Common myeloid progenitor, CD34-positive (primary cell): Measurements from ENCODE around the gene RASAL2.
"Not testable (repeated sequence)": the region's sequence is repeated elsewhere in the genome, so short reads cannot be mapped to it uniquely, and the experiment has no call there.

ENCODE experiments used
- CTCF ChIA-PET: fragments of 350-600 bp; sonication (Branson Sonifier 250); formaldehyde crosslinking; loops from one replicate; lab custom pipeline; 2021; ENCODE audit warnings: antibody characterized with exemption; lab: Charles Lee
- POLR2A ChIA-PET: fragments of 350-600 bp; sonication (Branson Sonifier 250); formaldehyde crosslinking; loops from one replicate; lab custom pipeline; 2021; ENCODE audit warnings: antibody characterized with exemption; lab: Charles Lee
- DNase-seq, 3 donors: peaks; one replicate each; pipeline versions ENCODE4 v3.0.0 to v3.0.0-alpha.2; 2013
- H3K27ac ChIP-seq, 2 experiments: 1 replicate in 1 of 2; 2 replicates in 1 of 2; pipeline ENCODE4 v1.7.0; 2013; ENCODE audit warnings: inconsistent platforms in 2 of 2, low read length in 2 of 2, mild to moderate bottlenecking in 2 of 2, low read depth in 1 of 2, moderate library complexity in 1 of 2; ENCODE audit not compliant: severe bottlenecking in 2 of 2, insufficient read depth in 1 of 2, poor library complexity in 1 of 2
- H3K27me3 ChIP-seq, 5 experiments: replicated peaks in 2 of 5; 1 replicate in 3 of 5; 2 replicates in 2 of 5; pipeline versions ENCODE4 v1.6.1 to v1.7.0; 2013; ENCODE audit warnings: low read length in 4 of 5, mild to moderate bottlenecking in 2 of 5, moderate library complexity in 2 of 5, inconsistent platforms in 1 of 5; ENCODE audit not compliant: insufficient read depth in 5 of 5, control insufficient read depth in 4 of 5
- H3K36me3 ChIP-seq, 4 experiments: 1 replicate in 2 of 4; 2 replicates in 2 of 4; pipeline versions ENCODE4 v1.6.1 to v1.7.0; 2013; ENCODE audit warnings: low read length in 3 of 4, control low read depth in 1 of 4, mild to moderate bottlenecking in 1 of 4; ENCODE audit not compliant: control insufficient read depth in 4 of 4, insufficient read depth in 4 of 4
- H3K4me1 ChIP-seq, 4 experiments: 1 replicate in 3 of 4; 2 replicates in 1 of 4; pipeline versions ENCODE4 v1.6.1 to v1.7.1; 2013; ENCODE audit warnings: low read length in 3 of 4, mild to moderate bottlenecking in 3 of 4, control low read depth in 1 of 4, inconsistent platforms in 1 of 4, moderate library complexity in 1 of 4; ENCODE audit not compliant: control insufficient read depth in 4 of 4, insufficient read depth in 4 of 4; ENCODE audit errors: control extremely low read depth in 1 of 4
- H3K4me3 ChIP-seq, 7 experiments: 1 replicate in 4 of 7; 2 replicates in 3 of 7; pipeline versions ENCODE4 v1.5.1 to v1.7.0; 2013; ENCODE audit warnings: mild to moderate bottlenecking in 7 of 7, low read length in 6 of 7, moderate library complexity in 6 of 7, inconsistent platforms in 2 of 7, low read depth in 2 of 7, control low read depth in 1 of 7; ENCODE audit not compliant: insufficient read depth in 4 of 7, control insufficient read depth in 1 of 7; ENCODE audit errors: extremely low read depth in 1 of 7
- H3K9me3 ChIP-seq, 5 experiments: 1 replicate in 4 of 5; 2 replicates in 1 of 5; pipeline versions ENCODE4 v1.6.1 to v1.7.1; 2013; ENCODE audit warnings: low read length in 4 of 5, mild to moderate bottlenecking in 2 of 5, inconsistent platforms in 1 of 5, low read depth in 1 of 5, moderate library complexity in 1 of 5; ENCODE audit not compliant: control insufficient read depth in 4 of 5, insufficient read depth in 2 of 5; ENCODE audit errors: control extremely low read depth in 1 of 5
- WGBS: methylation state at CpG from one replicate; pipeline ENCODE4 v1.1.5; 2013; ENCODE audit not compliant: insufficient coverage; 5-methylcytosine and 5-hydroxymethylcytosine counted together

RASAL2 gene

GRCh38 chr1:178503316-178503715, 409.4 kb downstream of the RASAL2 start:
- H3K4me3 ChIP-seq, H3K27ac ChIP-seq, H3K9me3 ChIP-seq, H3K36me3 ChIP-seq, POLR2A ChIA-PET, DNase-seq, H3K4me1 ChIP-seq, H3K27me3 ChIP-seq: not testable (repeated sequence)
- CTCF ChIA-PET, result interaction anchor here (1.4 to 2.5 kb wide), 2 partner anchors 9 to 193 kb away, joined by 5 to 8 read pairs; no protein-coding TSS in a partner anchor
- 96% methylated on average over 12 of the region's 14 CpGs for WGBS

GRCh38 chr1:178503849-178504248, 409.9 kb downstream of the RASAL2 start:
- Histone ChIP-seq H3K4me3 (no peak overlapping the region), H3K4me1 (peaks cover 0 to 6% (median 0%) of the 10 kb centered on the region in 4 experiments), H3K36me3 (no peaks in the 10 kb centered on the region), H3K27ac (no peak overlapping the region), H3K9me3 (no peaks in the 10 kb centered on the region), H3K27me3 (peaks cover 0 to 2% (median 0%) of the 10 kb centered on the region in 5 experiments)
- DNase-seq, result no peak
- ChIA-PET POLR2A (no interaction called here), CTCF (interaction anchor here (0.8 to 2.5 kb wide), 3 partner anchors 9 to 193 kb away, joined by 3 to 8 read pairs (median 5); partner anchors contain the start of gene TEX35)
- 81% methylated on average over 4 of the region's 6 CpGs for WGBS

GRCh38 chr1:178504286-178504685, 410.4 kb downstream of the RASAL2 start:
- POLR2A ChIA-PET, result no interaction called here

GRCh38 chr1:178506177-178506576, 412.3 kb downstream of the RASAL2 start:
- no peaks in the 10 kb centered on the region for H3K9me3 ChIP-seq
- peaks cover 0 to 6% (median 0%) of the 10 kb centered on the region in 4 experiments for H3K4me1 ChIP-seq
- H3K27ac ChIP-seq, result no peak overlapping the region
- ChIA-PET POLR2A (no interaction called here), CTCF (interaction anchor here (1.2 to 1.4 kb wide), 2 partner anchors 11 to 15 kb away, joined by 3 read pairs; no protein-coding TSS in a partner anchor)
- no peaks in the 10 kb centered on the region for H3K36me3 ChIP-seq
- no peak for DNase-seq
- WGBS, result 100% methylated on average over 4 of the region's 6 CpGs
- peaks cover 0 to 2% (median 0%) of the 10 kb centered on the region in 5 experiments for H3K27me3 ChIP-seq
- H3K4me3 ChIP-seq, result no peak overlapping the region

More at GRCh38 chr1:178504286-178504685, 410.4 kb downstream of the RASAL2 start:
- Histone ChIP-seq H3K4me1 (peaks cover 0 to 6% (median 0%) of the 10 kb centered on the region in 4 experiments), H3K4me3 (no peak overlapping the region), H3K27ac (no peak overlapping the region), H3K36me3 (no peaks in the 10 kb centered on the region), H3K27me3 (peaks cover 0 to 2% (median 0%) of the 10 kb centered on the region in 5 experiments), H3K9me3 (no peaks in the 10 kb centered on the region)
- DNase-seq, result no peak
- WGBS, result 87% methylated on average over 4 of the region's 4 CpGs
- CTCF ChIA-PET, result interaction anchor here (0.8 to 2.5 kb wide), 4 partner anchors 8 to 194 kb away, joined by 3 to 8 read pairs (median 4); partner anchors contain the start of gene TEX35

- no peak overlapping the region for H3K4me3 ChIP-seq
- H3K36me3 ChIP-seq, result no peaks in the 10 kb centered on the region
- WGBS, result 82% methylated on average over 6 of the region's 6 CpGs
- no peaks in the 10 kb centered on the region for H3K9me3 ChIP-seq
- peaks cover 0 to 2% (median 0%) of the 10 kb centered on the region in 5 experiments for H3K27me3 ChIP-seq
- peak in 2 of 3 donors; percentile 7 to 28 for DNase-seq
- POLR2A ChIA-PET, result no interaction called here
- H3K27ac ChIP-seq, result no peak overlapping the region
- CTCF ChIA-PET, result interaction anchor here (1.4 kb wide), 1 partner anchor 15 kb away, joined by 3 read pairs; no protein-coding TSS in a partner anchor
- H3K4me1 ChIP-seq, result peaks cover 0 to 6% (median 0%) of the 10 kb centered on the region in 4 experiments
These were observed 412.8 kb downstream of the RASAL2 start for GRCh38 chr1:178506669-178507068.

GRCh38 chr1:178509414-178510007, 415.6 kb downstream of the RASAL2 start:
- DNase-seq, result no peak
- Histone ChIP-seq H3K9me3 (no peaks in the 10 kb centered on the region), H3K27ac (no peak overlapping the region), H3K27me3 (peaks cover 0 to 2% (median 0%) of the 10 kb centered on the region in 5 experiments), H3K36me3 (no peaks in the 10 kb centered on the region), H3K4me1 (peaks cover 0 to 6% (median 0%) of the 10 kb centered on the region in 4 experiments), H3K4me3 (no peak overlapping the region)
- ChIA-PET POLR2A (no interaction called here), CTCF (no interaction called here)
- WGBS, result 100% methylated on average over 4 of the region's 5 CpGs

GRCh38 chr1:178510155-178510554, 416.3 kb downstream of the RASAL2 start:
- CTCF ChIA-PET, result no interaction called here
- peaks cover 0 to under 1% (median 0%) of the 10 kb centered on the region in 5 experiments for H3K27me3 ChIP-seq
- no peak overlapping the region for H3K27ac ChIP-seq
- no peaks in the 10 kb centered on the region for H3K9me3 ChIP-seq
- DNase-seq, result no peak
- H3K4me3 ChIP-seq, result no peak overlapping the region
- WGBS, result 98% methylated on average over 4 of the region's 4 CpGs
- POLR2A ChIA-PET, result no interaction called here
- H3K36me3 ChIP-seq, result no peaks in the 10 kb centered on the region
- H3K4me1 ChIP-seq, result peaks cover 0 to 6% (median 0%) of the 10 kb centered on the region in 4 experiments
